Measurements from ENCODE around the gene IFRD2.
"Not testable (repeated sequence)": the region's sequence is repeated elsewhere in the genome, so short reads cannot be mapped to it uniquely, and the experiment has no call there.

Gene IFRD2

GRCh38 chr3:50289130-50289529, 3.1 kb downstream of the IFRD2 start:
- peaks cover 38% of the 10 kb centered on the region for H3K36me3 ChIP-seq (ENCODE audit: insufficient read depth, low read length)
- no peaks in the 10 kb centered on the region for H3K27me3 ChIP-seq (ENCODE audit: control insufficient read depth, insufficient read depth, low read length)
- no peak overlapping the region for H3K4me2 ChIP-seq (ENCODE audit: low read length)
- H3K4me3 ChIP-seq (ENCODE audit: low read length), result no peak overlapping the region
- H3K9ac ChIP-seq (ENCODE audit: low read depth, low read length), result no peak overlapping the region
- peaks cover 6% of the 10 kb centered on the region for H3K4me1 ChIP-seq (ENCODE audit: control insufficient read depth, insufficient read depth, low read length)
- no peaks in the 10 kb centered on the region for H3K9me3 ChIP-seq (replicated peaks; ENCODE audit: low read length)

- H3K36me3 ChIP-seq (ENCODE audit: insufficient read depth, low read length), result peaks cover 38% of the 10 kb centered on the region
- no peaks in the 10 kb centered on the region for H3K9me3 ChIP-seq (replicated peaks; ENCODE audit: low read length)
- no peaks in the 10 kb centered on the region for H3K27me3 ChIP-seq (ENCODE audit: control insufficient read depth, insufficient read depth, low read length)
- H3K4me3 ChIP-seq (ENCODE audit: low read length), result no peak overlapping the region
- no peak overlapping the region for H3K4me2 ChIP-seq (ENCODE audit: low read length)
- peaks cover 6% of the 10 kb centered on the region for H3K4me1 ChIP-seq (ENCODE audit: control insufficient read depth, insufficient read depth, low read length)
- no peak overlapping the region for H3K9ac ChIP-seq (ENCODE audit: low read depth, low read length)
Measured at GRCh38 chr3:50288387-50289007, 3.7 kb downstream of the IFRD2 start.

- Histone ChIP-seq H3K4me2 (ENCODE audit: low read length) (no peak overlapping the region), H3K9ac (ENCODE audit: low read depth, low read length) (no peak overlapping the region), H3K36me3 (ENCODE audit: insufficient read depth, low read length) (peaks cover 38% of the 10 kb centered on the region), H3K4me1 (ENCODE audit: control insufficient read depth, insufficient read depth, low read length) (no peaks in the 10 kb centered on the region), H3K9me3 (replicated peaks; ENCODE audit: low read length) (no peaks in the 10 kb centered on the region), H3K27me3 (ENCODE audit: control insufficient read depth, insufficient read depth, low read length) (no peaks in the 10 kb centered on the region), H3K4me3 (ENCODE audit: low read length) (no peak overlapping the region)
Measured at GRCh38 chr3:50287262-50287661, 5.0 kb downstream of the IFRD2 start.

GRCh38 chr3:50286322-50287227, 5.7 kb downstream of the IFRD2 start:
- Histone ChIP-seq H3K4me1 (ENCODE audit: control insufficient read depth, insufficient read depth, low read length) (no peaks in the 10 kb centered on the region), H3K4me2 (ENCODE audit: low read length) (no peak overlapping the region), H3K36me3 (ENCODE audit: insufficient read depth, low read length) (peaks cover 38% of the 10 kb centered on the region), H3K9me3 (replicated peaks; ENCODE audit: low read length) (no peaks in the 10 kb centered on the region), H3K27me3 (ENCODE audit: control insufficient read depth, insufficient read depth, low read length) (no peaks in the 10 kb centered on the region), H3K4me3 (ENCODE audit: low read length) (no peak overlapping the region), H3K9ac (ENCODE audit: low read depth, low read length) (no peak overlapping the region)

- H3K4me1 ChIP-seq (ENCODE audit: control insufficient read depth, insufficient read depth, low read length); H3K27me3 ChIP-seq (ENCODE audit: control insufficient read depth, insufficient read depth, low read length); H3K9me3 ChIP-seq (replicated peaks; ENCODE audit: low read length); H3K9ac ChIP-seq (ENCODE audit: low read depth, low read length); H3K4me3 ChIP-seq (ENCODE audit: low read length); H3K4me2 ChIP-seq (ENCODE audit: low read length): not testable (repeated sequence)
- H3K36me3 ChIP-seq (ENCODE audit: insufficient read depth, low read length), result peaks cover 26% of the 10 kb centered on the region
Measured at GRCh38 chr3:50284121-50284520, 8.1 kb downstream of the IFRD2 start.

GRCh38 chr3:50279255-50280016, 12.8 kb downstream of the IFRD2 start:
- H3K4me2 ChIP-seq (ENCODE audit: low read length), result no peak overlapping the region
- no peak overlapping the region for H3K9ac ChIP-seq (ENCODE audit: low read depth, low read length)
- no peaks in the 10 kb centered on the region for H3K9me3 ChIP-seq (replicated peaks; ENCODE audit: low read length)
- no peaks in the 10 kb centered on the region for H3K4me1 ChIP-seq (ENCODE audit: control insufficient read depth, insufficient read depth, low read length)
- H3K36me3 ChIP-seq (ENCODE audit: insufficient read depth, low read length), result no peaks in the 10 kb centered on the region
- H3K27me3 ChIP-seq (ENCODE audit: control insufficient read depth, insufficient read depth, low read length), result no peaks in the 10 kb centered on the region
- no peak overlapping the region for H3K4me3 ChIP-seq (ENCODE audit: low read length)

DNA sequence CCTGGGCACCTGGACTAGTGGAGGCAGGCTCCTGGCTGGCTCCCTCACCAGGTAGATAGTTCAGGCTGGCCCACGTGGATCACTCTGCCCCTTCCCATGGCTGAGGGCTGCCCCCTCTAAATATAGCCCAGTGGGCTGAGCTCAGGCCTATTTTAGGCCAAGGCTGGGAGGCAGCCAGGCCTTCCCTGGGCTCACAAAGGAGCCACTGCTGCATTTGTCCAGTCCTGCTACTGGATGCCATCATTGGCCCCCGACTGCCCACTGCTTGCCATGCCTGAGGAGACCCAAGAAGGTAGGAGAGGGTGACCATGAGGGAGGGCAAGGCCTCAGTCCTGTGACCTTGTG, 13.4 kb downstream of the IFRD2 start, which contains the start of gene LSMEM2:
Gene LSMEM2, plus strand, starts transcription at position 208 of the 345 bp plus-strand sequence. Its CDS starts 27 bp downstream, at position 235.
- H3K36me3 ChIP-seq (ENCODE audit: insufficient read depth, low read length), result no peaks in the 10 kb centered on the region
- H3K27me3 ChIP-seq (ENCODE audit: control insufficient read depth, insufficient read depth, low read length), result no peaks in the 10 kb centered on the region
- H3K9ac ChIP-seq (ENCODE audit: low read depth, low read length), result no peak within 1 kb of the TSS
- H3K4me1 ChIP-seq (ENCODE audit: control insufficient read depth, insufficient read depth, low read length), result no peaks in the 10 kb centered on the region
- H3K4me3 ChIP-seq (ENCODE audit: low read length), result no peak within 1 kb of the TSS
- H3K4me2 ChIP-seq (ENCODE audit: low read length), result no peak within 1 kb of the TSS
- H3K9me3 ChIP-seq (replicated peaks; ENCODE audit: low read length), result no peaks in the 10 kb centered on the region

DNA sequence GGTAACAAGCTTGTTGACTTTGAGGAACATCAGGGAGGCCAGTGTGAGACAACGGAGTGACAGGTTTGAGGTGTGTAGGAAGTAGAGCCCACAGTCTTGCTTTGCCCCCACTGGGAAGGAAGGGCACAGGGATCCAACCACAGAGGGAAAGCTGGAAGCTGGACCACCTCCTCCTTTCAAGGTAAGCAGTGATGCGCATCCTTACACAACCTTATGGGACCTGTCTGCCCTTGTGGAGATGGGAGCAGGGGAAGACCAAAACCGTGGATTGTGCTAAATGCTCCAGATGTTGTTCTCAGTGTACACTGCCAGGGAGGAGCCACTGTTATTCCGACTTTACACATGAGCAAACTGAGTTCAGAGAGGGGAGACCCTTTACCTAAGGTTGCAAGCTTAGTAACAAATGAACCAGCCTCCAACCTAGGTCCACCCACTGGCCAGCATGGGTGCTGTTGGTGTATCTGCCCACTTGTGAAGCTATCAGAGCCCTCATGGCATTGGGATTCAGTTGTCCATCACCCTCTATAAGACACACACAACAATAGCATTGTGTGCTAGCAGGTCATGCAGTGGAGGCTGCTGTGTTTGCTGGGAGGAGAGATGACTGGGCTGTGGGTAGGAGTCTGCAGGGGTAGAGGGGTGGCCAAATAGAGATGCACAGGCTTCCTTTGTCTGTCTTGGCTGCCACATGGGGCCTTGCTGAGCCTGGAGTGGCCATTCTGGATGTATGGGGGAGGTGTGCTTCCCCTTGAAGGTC, 13.9 kb downstream of the IFRD2 start:
- Histone ChIP-seq H3K4me1 (ENCODE audit: control insufficient read depth, insufficient read depth, low read length) (peaks cover under 1% of the 10 kb centered on the region), H3K9ac (ENCODE audit: low read depth, low read length) (no peak overlapping the region), H3K36me3 (ENCODE audit: insufficient read depth, low read length) (no peaks in the 10 kb centered on the region), H3K4me2 (ENCODE audit: low read length) (no peak overlapping the region), H3K9me3 (replicated peaks; ENCODE audit: low read length) (no peaks in the 10 kb centered on the region), H3K27me3 (ENCODE audit: control insufficient read depth, insufficient read depth, low read length) (no peaks in the 10 kb centered on the region), H3K4me3 (ENCODE audit: low read length) (no peak overlapping the region)

- Histone ChIP-seq H3K4me2 (ENCODE audit: low read length) (no peak overlapping the region), H3K4me1 (ENCODE audit: control insufficient read depth, insufficient read depth, low read length) (peaks cover 4% of the 10 kb centered on the region), H3K27me3 (ENCODE audit: control insufficient read depth, insufficient read depth, low read length) (no peaks in the 10 kb centered on the region), H3K9me3 (replicated peaks; ENCODE audit: low read length) (no peaks in the 10 kb centered on the region), H3K9ac (ENCODE audit: low read depth, low read length) (no peak overlapping the region), H3K4me3 (ENCODE audit: low read length) (no peak overlapping the region), H3K36me3 (ENCODE audit: insufficient read depth, low read length) (no peaks in the 10 kb centered on the region)
Measured at GRCh38 chr3:50276762-50277101, 15.5 kb downstream of the IFRD2 start.

GRCh38 chr3:50275996-50276761, 16.1 kb downstream of the IFRD2 start:
- H3K4me1 ChIP-seq (ENCODE audit: control insufficient read depth, insufficient read depth, low read length), result peaks cover 4% of the 10 kb centered on the region
- no peaks in the 10 kb centered on the region for H3K9me3 ChIP-seq (replicated peaks; ENCODE audit: low read length)
- H3K27me3 ChIP-seq (ENCODE audit: control insufficient read depth, insufficient read depth, low read length), result no peaks in the 10 kb centered on the region
- H3K4me2 ChIP-seq (ENCODE audit: low read length), result no peak overlapping the region
- no peaks in the 10 kb centered on the region for H3K36me3 ChIP-seq (ENCODE audit: insufficient read depth, low read length)
- H3K9ac ChIP-seq (ENCODE audit: low read depth, low read length), result no peak overlapping the region
- no peak overlapping the region for H3K4me3 ChIP-seq (ENCODE audit: low read length)
